Right atrium auricular region (tissue), 2 donors: ENCODE measurements around the gene VWA8. TPM values are rescaled to one million over a fixed set of nuclear protein-coding genes. Genes with fewer than 3 reads are reported as not detected.

ENCODE experiments used
- DNase-seq: peaks from one replicate; pipeline ENCODE4 v3.0.0-alpha.2; 2019; ENCODE audit warnings: low spot score
- H3K27ac ChIP-seq, 2 donors: fragments of 200-600 bp; sonication (generic); 1 replicate in 1 of 2; 2 replicates in 1 of 2; pipeline ENCODE4 v1.5.1; 2016 to 2019
- H3K27me3 ChIP-seq, 2 donors: fragments of 200-600 bp; sonication (generic); one replicate each; pipeline versions ENCODE4 v1.5.1 to v1.6.0; 2017 to 2019
- H3K36me3 ChIP-seq: fragments of 200-600 bp; sonication (generic); one replicate; pipeline ENCODE4 v1.5.1; 2016
- H3K4me1 ChIP-seq, 2 donors: fragments of 200-600 bp; sonication (generic); one replicate each; pipeline versions ENCODE4 v1.5.1 to v1.6.0; 2017 to 2019
- H3K4me3 ChIP-seq, 2 donors: fragments of 200-600 bp; sonication (generic); 1 replicate in 1 of 2; 2 replicates in 1 of 2; pipeline ENCODE4 v1.5.1; 2017 to 2019; ENCODE audit warnings: mild to moderate bottlenecking in 1 of 2, moderate library complexity in 1 of 2
- H3K9me3 ChIP-seq, 2 donors: fragments of 200-600 bp; sonication (generic); one replicate each; pipeline ENCODE4 v1.5.1; 2019
- CTCF ChIP-seq, 2 donors: fragments of 200-600 bp; sonication (generic); IDR thresholded peaks; one replicate each; pipeline ENCODE4 v1.5.1; 2019; ENCODE audit warnings: antibody characterized with exemption in 2 of 2
- total RNA-seq, 2 donors: library from RNA; depleted of rRNA; stranded (reverse); fragments of >200 nt; gene quantifications; one replicate each; pipeline ENCODE4 v1.1.0, GENCODE V29; 2016

Gene VWA8
- total RNA-seq, 2 donors from 2014 or later, result 25.9 to 32.8 TPM

- Histone ChIP-seq H3K27ac (no peak overlapping the region), H3K9me3 (no peaks in the 10 kb centered on the region), H3K4me1 (peaks cover 0 to 2% of the 10 kb centered on the region in 2 donors), H3K4me3 (no peak overlapping the region), H3K27me3 (no peaks in the 10 kb centered on the region), H3K36me3 (no peaks in the 10 kb centered on the region)
- no peak for DNase-seq
- TF ChIP-seq CTCF (IDR thresholded peaks at IDR 0.05), result no peak
Observed at GRCh38 chr13:41966671-41967070, 5.8 kb upstream of the VWA8 start.

GRCh38 chr13:41962994-41963393 lies 2.1 kb upstream of the VWA8 start:
- Histone ChIP-seq H3K27ac (no peak overlapping the region), H3K36me3 (no peaks in the 10 kb centered on the region), H3K4me1 (peaks cover 0 to 12% of the 10 kb centered on the region in 2 donors), H3K4me3 (no peak overlapping the region), H3K27me3 (no peaks in the 10 kb centered on the region), H3K9me3 (no peaks in the 10 kb centered on the region)
- no peak for TF ChIP-seq CTCF (IDR thresholded peaks at IDR 0.05)
- no peak for DNase-seq

- Histone ChIP-seq H3K4me3 (peak overlapping the region; percentile 85 to 99), H3K9me3 (no peaks in the 10 kb centered on the region), H3K4me1 (peaks cover 0 to 12% of the 10 kb centered on the region in 2 donors), H3K27me3 (no peaks in the 10 kb centered on the region), H3K36me3 (no peaks in the 10 kb centered on the region), H3K27ac (peak overlapping the region; percentile 89)
- no peak for DNase-seq
- TF ChIP-seq CTCF (IDR thresholded peaks at IDR 0.05), result no peak
Observed at GRCh38 chr13:41961466-41961760, 504 bp upstream of the VWA8 start.

GRCh38 chr13:41960211-41960636 lies 685 bp downstream of the VWA8 start:
- TF ChIP-seq CTCF (IDR thresholded peaks at IDR 0.05), result no peak
- Histone ChIP-seq H3K27me3 (no peaks in the 10 kb centered on the region), H3K9me3 (no peaks in the 10 kb centered on the region), H3K4me3 (peak overlapping the region; percentile 85 to 99), H3K4me1 (peaks cover 0 to 12% of the 10 kb centered on the region in 2 donors), H3K27ac (peak overlapping the region; percentile 89), H3K36me3 (no peaks in the 10 kb centered on the region)
- DNase-seq, result no peak

GRCh38 chr13:41956272-41956671 lies 4.6 kb downstream of the VWA8 start:
- Histone ChIP-seq H3K27ac (no peak overlapping the region), H3K4me3 (no peak overlapping the region), H3K9me3 (no peaks in the 10 kb centered on the region), H3K4me1 (peaks cover 0 to 6% of the 10 kb centered on the region in 2 donors), H3K36me3 (no peaks in the 10 kb centered on the region), H3K27me3 (no peaks in the 10 kb centered on the region)
- TF ChIP-seq CTCF (IDR thresholded peaks at IDR 0.05), result no peak
- no peak for DNase-seq

- H3K9me3 ChIP-seq, result no peaks in the 10 kb centered on the region
- no peak overlapping the region for H3K4me3 ChIP-seq
- H3K4me1 ChIP-seq, result peaks cover 0 to 4% of the 10 kb centered on the region in 2 donors
- H3K27me3 ChIP-seq, result no peaks in the 10 kb centered on the region
- no peak for DNase-seq
- no peak overlapping the region for H3K27ac ChIP-seq
- TF ChIP-seq CTCF (IDR thresholded peaks at IDR 0.05), result no peak
- H3K36me3 ChIP-seq, result no peaks in the 10 kb centered on the region
Observed at GRCh38 chr13:41955605-41956004, 5.3 kb downstream of the VWA8 start.
